Stomach (tissue), 4 donors: ENCODE results near the gene PVRIG.
"Not testable (repeated sequence)": the region's sequence is repeated elsewhere in the genome, so short reads cannot be mapped to it uniquely, and the experiment has no call there.

ENCODE experiments used
- EP300 ChIP-seq: sonication (generic); formaldehyde crosslinking; IDR thresholded peaks from one replicate; pipeline ENCODE4 v1.6.1; 2017; ENCODE audit warnings: antibody characterized with exemption
- POLR2A ChIP-seq, 4 donors: fragments of 450-650 bp; IDR thresholded peaks; one replicate each; pipeline ENCODE4 v1.6.1; 2016; ENCODE audit warnings: antibody characterized with exemption in 4 of 4, control low read depth in 2 of 4, mild to moderate bottlenecking in 1 of 4, moderate library complexity in 1 of 4
- POLR2AphosphoS5 ChIP-seq, 3 donors: sonication (generic); formaldehyde crosslinking; IDR thresholded peaks; one replicate each; pipeline ENCODE4 v1.6.1; 2016; ENCODE audit warnings: antibody characterized with exemption in 3 of 3
- TF ChIP-seq, protein P1 (sequence below), 7 experiments: fragments of 450-650 bp in 4 of 7; fragments of 200-600 bp in 3 of 7; sonication (generic) in 3 of 7; IDR thresholded peaks; one replicate each; pipeline ENCODE4 v1.5.1; 2016 to 2019; ENCODE audit warnings: antibody characterized with exemption in 7 of 7, control low read depth in 2 of 7, mild to moderate bottlenecking in 1 of 7

DNA sequence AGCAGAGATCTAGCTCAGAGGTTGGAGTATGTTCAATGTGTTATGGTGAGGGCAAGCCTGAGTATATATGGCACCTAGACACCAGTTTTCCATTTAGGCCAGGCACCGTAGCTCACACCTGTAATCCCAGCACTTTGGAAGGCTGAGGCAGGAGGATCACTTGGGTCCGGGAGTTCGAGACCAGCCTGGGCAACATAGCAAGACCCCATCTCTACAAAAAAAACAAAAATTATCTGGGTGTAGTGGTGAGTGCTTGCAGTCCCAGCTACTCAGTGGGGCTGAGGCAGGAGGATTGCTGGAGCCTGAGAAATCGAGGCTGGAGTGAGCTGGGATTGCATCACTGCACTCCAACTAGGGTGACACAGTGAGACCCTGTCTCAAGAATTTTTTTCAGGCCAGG lies 43.1 kb downstream of the PVRIG start:
- TF ChIP-seq POLR2A (IDR thresholded peaks at IDR 0.05); EP300; POLR2AphosphoS5 (IDR thresholded peaks at IDR 0.05): not testable (repeated sequence)
- TF ChIP-seq, protein P1, sequence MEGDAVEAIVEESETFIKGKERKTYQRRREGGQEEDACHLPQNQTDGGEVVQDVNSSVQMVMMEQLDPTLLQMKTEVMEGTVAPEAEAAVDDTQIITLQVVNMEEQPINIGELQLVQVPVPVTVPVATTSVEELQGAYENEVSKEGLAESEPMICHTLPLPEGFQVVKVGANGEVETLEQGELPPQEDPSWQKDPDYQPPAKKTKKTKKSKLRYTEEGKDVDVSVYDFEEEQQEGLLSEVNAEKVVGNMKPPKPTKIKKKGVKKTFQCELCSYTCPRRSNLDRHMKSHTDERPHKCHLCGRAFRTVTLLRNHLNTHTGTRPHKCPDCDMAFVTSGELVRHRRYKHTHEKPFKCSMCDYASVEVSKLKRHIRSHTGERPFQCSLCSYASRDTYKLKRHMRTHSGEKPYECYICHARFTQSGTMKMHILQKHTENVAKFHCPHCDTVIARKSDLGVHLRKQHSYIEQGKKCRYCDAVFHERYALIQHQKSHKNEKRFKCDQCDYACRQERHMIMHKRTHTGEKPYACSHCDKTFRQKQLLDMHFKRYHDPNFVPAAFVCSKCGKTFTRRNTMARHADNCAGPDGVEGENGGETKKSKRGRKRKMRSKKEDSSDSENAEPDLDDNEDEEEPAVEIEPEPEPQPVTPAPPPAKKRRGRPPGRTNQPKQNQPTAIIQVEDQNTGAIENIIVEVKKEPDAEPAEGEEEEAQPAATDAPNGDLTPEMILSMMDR (IDR thresholded peaks at IDR 0.05), result not testable (repeated sequence)
